Activated effector memory CD4-positive, alpha-beta T cell treated with anti-CD3 and anti-CD28 coated beads, Interleukin-2, amount 50 U/mL, for 16 hours (primary cell): ENCODE measurements around the gene DENND1B.
A peak's percentile ranks its signal among the peaks of the same experiment; 100 is the strongest.

Experiments used
- DNase-seq: peaks from one replicate; pipeline ENCODE4 v3.0.0-alpha.2; 2020

DENND1B gene

GRCh38 chr1:197775282-197776262 lies at the start of gene DENND1B:
Gene DENND1B, minus strand, starts transcription at chr1:197775480. Its CDS starts 325 bp downstream, at chr1:197775155.
- DNase-seq = peak; percentile 93

- no peak for DNase-seq
These were observed 39.0 kb upstream of the DENND1B start for GRCh38 chr1:197814306-197814705.

GRCh38 chr1:197813741-197814140 lies 38.5 kb upstream of the DENND1B start:
- no peak for DNase-seq

- DNase-seq = no peak
These were observed 36.5 kb upstream of the DENND1B start for GRCh38 chr1:197811769-197812168.

- no peak for DNase-seq
These were observed 35.5 kb upstream of the DENND1B start for GRCh38 chr1:197810812-197811211.

- DNase-seq = no peak
These were observed 33.6 kb upstream of the DENND1B start for GRCh38 chr1:197808880-197809279.

GRCh38 chr1:197807739-197808453 lies 32.6 kb upstream of the DENND1B start:
- DNase-seq = no peak

- DNase-seq = no peak
These were observed 31.9 kb upstream of the DENND1B start for GRCh38 chr1:197807216-197807615.

- no peak for DNase-seq
These were observed 31.4 kb upstream of the DENND1B start for GRCh38 chr1:197806718-197807117.

GRCh38 chr1:197801684-197802083 lies 26.4 kb upstream of the DENND1B start:
- no peak for DNase-seq

GRCh38 chr1:197801111-197801482 lies 25.8 kb upstream of the DENND1B start:
- no peak for DNase-seq

- no peak for DNase-seq
These were observed 25.3 kb upstream of the DENND1B start for GRCh38 chr1:197800379-197801110.

GRCh38 chr1:197799271-197799670 lies 24.0 kb upstream of the DENND1B start:
- no peak for DNase-seq

GRCh38 chr1:197798492-197798891 lies 23.2 kb upstream of the DENND1B start:
- DNase-seq = no peak

- DNase-seq = no peak
These were observed 21.7 kb upstream of the DENND1B start for GRCh38 chr1:197797010-197797409.

GRCh38 chr1:197788741-197789739 lies 13.8 kb upstream of the DENND1B start:
- DNase-seq = no peak

GRCh38 chr1:197787623-197788536 lies 12.6 kb upstream of the DENND1B start:
- no peak for DNase-seq

GRCh38 chr1:197787056-197787455 lies 11.8 kb upstream of the DENND1B start:
- no peak for DNase-seq

GRCh38 chr1:197786280-197786679 lies 11.0 kb upstream of the DENND1B start:
- no peak for DNase-seq

- no peak for DNase-seq
These were observed 8.2 kb upstream of the DENND1B start for GRCh38 chr1:197783510-197783948.
